Measurements from ENCODE around the gene STARD13. TPM values are rescaled to one million over a fixed set of nuclear protein-coding genes. Genes with fewer than 3 reads are reported as not detected.

STARD13 gene
- total and polyA plus RNA-seq, 4 donors, result 2.7 to 15.3 (median 5.7) TPM

DNA sequence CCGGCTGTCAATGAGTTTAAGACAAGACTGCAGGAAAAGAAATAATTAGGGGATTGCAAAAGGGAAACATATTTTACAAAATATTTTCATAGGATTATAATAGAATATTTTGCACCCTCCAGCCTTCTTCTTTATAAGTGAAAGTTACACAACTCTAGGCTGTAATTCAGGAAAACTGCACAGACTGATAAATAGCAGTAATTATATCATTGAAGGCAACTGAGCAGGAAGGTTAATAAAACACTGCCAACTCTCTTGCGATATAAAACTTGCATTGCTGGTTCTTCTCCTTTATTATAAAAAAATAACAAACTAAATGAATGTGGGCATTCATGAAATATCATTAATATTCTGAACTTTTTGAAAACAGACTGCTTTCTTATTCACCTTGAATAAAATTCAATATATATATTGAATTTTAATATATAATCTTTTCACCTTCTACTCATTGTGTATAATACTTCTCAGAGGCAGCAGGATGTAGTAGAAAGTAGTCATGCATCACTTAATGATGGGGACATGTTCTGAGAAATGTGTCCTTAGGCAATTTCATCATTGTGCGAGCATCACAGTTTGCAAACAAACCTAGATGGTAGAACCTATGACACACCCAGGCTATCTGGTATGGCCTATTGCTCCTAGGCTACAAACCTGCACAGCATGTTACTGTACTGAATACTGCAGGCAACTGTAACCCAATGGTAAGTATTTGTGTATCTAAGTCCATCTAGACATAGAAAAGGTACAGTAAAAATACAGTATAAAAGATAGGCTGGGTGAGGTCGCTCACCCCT is 24.9 kb upstream of the STARD13 start:
- H3K27me3 ChIP-seq (ENCODE audit: control insufficient read depth in 4 of 4, insufficient read depth in 4 of 4, low read length in 3 of 4), result no peaks in the 10 kb centered on the region
- TF ChIP-seq NR2F2 (IDR thresholded peaks at IDR 0.05) (no peak), FOXA2 (IDR thresholded peaks at IDR 0.05) (no peak), TAF1 (conservative IDR thresholded peaks at IDR 0.05) (no peak), HNF4G (IDR thresholded peaks at IDR 0.05) (no peak), JUND (IDR thresholded peaks at IDR 0.05) (no peak), RAD21 (IDR thresholded peaks at IDR 0.05) (no peak), REST (IDR thresholded peaks at IDR 0.05) (no peak), EGR1 (IDR thresholded peaks at IDR 0.05; ENCODE audit: low read depth in 2 of 2) (no peak), HNF4A (conservative IDR thresholded peaks at IDR 0.05) (no peak)
- TF ChIP-seq, protein P1, sequence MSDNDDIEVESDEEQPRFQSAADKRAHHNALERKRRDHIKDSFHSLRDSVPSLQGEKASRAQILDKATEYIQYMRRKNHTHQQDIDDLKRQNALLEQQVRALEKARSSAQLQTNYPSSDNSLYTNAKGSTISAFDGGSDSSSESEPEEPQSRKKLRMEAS (IDR thresholded peaks at IDR 0.05), result no peak
- TF ChIP-seq, protein P2, sequence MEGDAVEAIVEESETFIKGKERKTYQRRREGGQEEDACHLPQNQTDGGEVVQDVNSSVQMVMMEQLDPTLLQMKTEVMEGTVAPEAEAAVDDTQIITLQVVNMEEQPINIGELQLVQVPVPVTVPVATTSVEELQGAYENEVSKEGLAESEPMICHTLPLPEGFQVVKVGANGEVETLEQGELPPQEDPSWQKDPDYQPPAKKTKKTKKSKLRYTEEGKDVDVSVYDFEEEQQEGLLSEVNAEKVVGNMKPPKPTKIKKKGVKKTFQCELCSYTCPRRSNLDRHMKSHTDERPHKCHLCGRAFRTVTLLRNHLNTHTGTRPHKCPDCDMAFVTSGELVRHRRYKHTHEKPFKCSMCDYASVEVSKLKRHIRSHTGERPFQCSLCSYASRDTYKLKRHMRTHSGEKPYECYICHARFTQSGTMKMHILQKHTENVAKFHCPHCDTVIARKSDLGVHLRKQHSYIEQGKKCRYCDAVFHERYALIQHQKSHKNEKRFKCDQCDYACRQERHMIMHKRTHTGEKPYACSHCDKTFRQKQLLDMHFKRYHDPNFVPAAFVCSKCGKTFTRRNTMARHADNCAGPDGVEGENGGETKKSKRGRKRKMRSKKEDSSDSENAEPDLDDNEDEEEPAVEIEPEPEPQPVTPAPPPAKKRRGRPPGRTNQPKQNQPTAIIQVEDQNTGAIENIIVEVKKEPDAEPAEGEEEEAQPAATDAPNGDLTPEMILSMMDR (IDR thresholded peaks at IDR 0.05; ENCODE audit: low read depth, low read length, missing input control), result no peak
- 91% methylated on average over 4 of the region's 4 CpGs for WGBS

GRCh38 chr13:33308863-33309262 is 23.3 kb upstream of the STARD13 start:
- no peak for TF ChIP-seq JUND (IDR thresholded peaks at IDR 0.05)
- TF ChIP-seq, protein P1 (IDR thresholded peaks at IDR 0.05), result no peak
- no peak for TF ChIP-seq REST (IDR thresholded peaks at IDR 0.05)
- TF ChIP-seq, protein P3, sequence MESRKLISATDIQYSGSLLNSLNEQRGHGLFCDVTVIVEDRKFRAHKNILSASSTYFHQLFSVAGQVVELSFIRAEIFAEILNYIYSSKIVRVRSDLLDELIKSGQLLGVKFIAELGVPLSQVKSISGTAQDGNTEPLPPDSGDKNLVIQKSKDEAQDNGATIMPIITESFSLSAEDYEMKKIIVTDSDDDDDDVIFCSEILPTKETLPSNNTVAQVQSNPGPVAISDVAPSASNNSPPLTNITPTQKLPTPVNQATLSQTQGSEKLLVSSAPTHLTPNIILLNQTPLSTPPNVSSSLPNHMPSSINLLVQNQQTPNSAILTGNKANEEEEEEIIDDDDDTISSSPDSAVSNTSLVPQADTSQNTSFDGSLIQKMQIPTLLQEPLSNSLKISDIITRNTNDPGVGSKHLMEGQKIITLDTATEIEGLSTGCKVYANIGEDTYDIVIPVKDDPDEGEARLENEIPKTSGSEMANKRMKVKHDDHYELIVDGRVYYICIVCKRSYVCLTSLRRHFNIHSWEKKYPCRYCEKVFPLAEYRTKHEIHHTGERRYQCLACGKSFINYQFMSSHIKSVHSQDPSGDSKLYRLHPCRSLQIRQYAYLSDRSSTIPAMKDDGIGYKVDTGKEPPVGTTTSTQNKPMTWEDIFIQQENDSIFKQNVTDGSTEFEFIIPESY (IDR thresholded peaks at IDR 0.05), result no peak
- no peak for TF ChIP-seq NR2F2 (IDR thresholded peaks at IDR 0.05)
- no peak for TF ChIP-seq FOXA2 (IDR thresholded peaks at IDR 0.05)
- no peak for TF ChIP-seq SP1 (IDR thresholded peaks at IDR 0.05)
- no peak for TF ChIP-seq TAF1 (conservative IDR thresholded peaks at IDR 0.05)
- TF ChIP-seq EGR1 (IDR thresholded peaks at IDR 0.05; ENCODE audit: low read depth in 2 of 2), result no peak
- TF ChIP-seq GABPA (IDR thresholded peaks at IDR 0.05 in 1 of 2, conservative IDR thresholded peaks at IDR 0.05 in 1 of 2), result no peak
- no peak for TF ChIP-seq FOXA1 (IDR thresholded peaks at IDR 0.05)
- no peak for TF ChIP-seq HNF4A (conservative IDR thresholded peaks at IDR 0.05)
- no peak for TF ChIP-seq HNF4G (IDR thresholded peaks at IDR 0.05)
- TF ChIP-seq, protein P4, sequence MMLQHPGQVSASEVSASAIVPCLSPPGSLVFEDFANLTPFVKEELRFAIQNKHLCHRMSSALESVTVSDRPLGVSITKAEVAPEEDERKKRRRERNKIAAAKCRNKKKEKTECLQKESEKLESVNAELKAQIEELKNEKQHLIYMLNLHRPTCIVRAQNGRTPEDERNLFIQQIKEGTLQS (IDR thresholded peaks at IDR 0.05), result no peak
- H3K27ac ChIP-seq (ENCODE audit: low read depth in 1 of 2, low read length in 2 of 2), result no peak overlapping the region
- WGBS, result 95% methylated on average over 1 of the region's 1 CpG

More for the DNA sequence above, 24.9 kb upstream of the STARD13 start:
- Histone ChIP-seq H3K9me3 (ENCODE audit: control insufficient read depth in 4 of 4, low read length in 3 of 4) (no peaks in the 10 kb centered on the region), H3K4me1 (ENCODE audit: control insufficient read depth in 4 of 4, insufficient read depth in 4 of 4, low read length in 3 of 4) (no peaks in the 10 kb centered on the region), H3K36me3 (ENCODE audit: control insufficient read depth in 4 of 4, insufficient read depth in 3 of 4, low read depth in 1 of 4, low read length in 3 of 4) (no peaks in the 10 kb centered on the region), H3K9ac (ENCODE audit: low read depth in 1 of 2, low read length in 2 of 2) (no peak overlapping the region), H3K27ac (ENCODE audit: low read depth in 1 of 2, low read length in 2 of 2) (no peak overlapping the region), H3K4me3 (ENCODE audit: low read depth in 1 of 3, low read length in 3 of 3) (no peak overlapping the region)
- DNase-seq (ENCODE audit: low spot score), result no peak

More at GRCh38 chr13:33308863-33309262, 23.3 kb upstream of the STARD13 start:
- no peaks in the 10 kb centered on the region for H3K27me3 ChIP-seq (ENCODE audit: control insufficient read depth in 4 of 4, insufficient read depth in 4 of 4, low read length in 3 of 4)
- H3K9ac ChIP-seq (ENCODE audit: low read depth in 1 of 2, low read length in 2 of 2), result no peak overlapping the region
- H3K4me1 ChIP-seq (ENCODE audit: control insufficient read depth in 4 of 4, insufficient read depth in 4 of 4, low read length in 3 of 4), result no peaks in the 10 kb centered on the region
- no peaks in the 10 kb centered on the region for H3K9me3 ChIP-seq (ENCODE audit: control insufficient read depth in 4 of 4, low read length in 3 of 4)
- no peak for DNase-seq (ENCODE audit: low spot score)
- H3K4me3 ChIP-seq (ENCODE audit: low read depth in 1 of 3, low read length in 3 of 3), result no peak overlapping the region
- no peaks in the 10 kb centered on the region for H3K36me3 ChIP-seq (ENCODE audit: control insufficient read depth in 4 of 4, insufficient read depth in 3 of 4, low read depth in 1 of 4, low read length in 3 of 4)

All from liver (tissue), 9 donors.